Measurements from ENCODE around the gene COPG1.

COPG1 gene

GRCh38 chr3:129311054-129311902 is 61.9 kb downstream of the COPG1 start:
- Mint-ChIP-seq H3K9me3 (no peaks in the 10 kb centered on the region), H3K27me3 (ENCODE audit: low read depth) (no peaks in the 10 kb centered on the region), H3K4me1 (ENCODE audit: low read depth) (peaks cover 27% of the 10 kb centered on the region), H3K36me3 (ENCODE audit: low read depth) (peaks cover 9% of the 10 kb centered on the region), H3K4me3 (no peak overlapping the region), H3K27ac (peak overlapping the region; percentile 8)

GRCh38 chr3:129312021-129312639 is 62.7 kb downstream of the COPG1 start:
- Mint-ChIP-seq H3K4me1 (ENCODE audit: low read depth) (peaks cover 28% of the 10 kb centered on the region), H3K27ac (peak overlapping the region; percentile 78), H3K27me3 (ENCODE audit: low read depth) (no peaks in the 10 kb centered on the region), H3K4me3 (no peak overlapping the region), H3K9me3 (no peaks in the 10 kb centered on the region), H3K36me3 (ENCODE audit: low read depth) (peaks cover 8% of the 10 kb centered on the region)

GRCh38 chr3:129312671-129313414 is 63.4 kb downstream of the COPG1 start:
- Mint-ChIP-seq H3K36me3 (ENCODE audit: low read depth) (peaks cover 8% of the 10 kb centered on the region), H3K9me3 (no peaks in the 10 kb centered on the region), H3K4me3 (peak overlapping the region; percentile 63), H3K4me1 (ENCODE audit: low read depth) (peaks cover 28% of the 10 kb centered on the region), H3K27me3 (ENCODE audit: low read depth) (no peaks in the 10 kb centered on the region), H3K27ac (peak overlapping the region; percentile 78)

GRCh38 chr3:129313415-129313664 is 63.9 kb downstream of the COPG1 start:
- Mint-ChIP-seq H3K9me3 (no peaks in the 10 kb centered on the region), H3K4me3 (peak overlapping the region; percentile 97), H3K36me3 (ENCODE audit: low read depth) (peaks cover 8% of the 10 kb centered on the region), H3K4me1 (ENCODE audit: low read depth) (peaks cover 28% of the 10 kb centered on the region), H3K27me3 (ENCODE audit: low read depth) (no peaks in the 10 kb centered on the region), H3K27ac (peak overlapping the region; percentile 89)

GRCh38 chr3:129313665-129314385 is 64.4 kb downstream of the COPG1 start:
- Mint-ChIP-seq H3K36me3 (ENCODE audit: low read depth) (peaks cover 8% of the 10 kb centered on the region), H3K27ac (peak overlapping the region; percentile 89), H3K9me3 (no peaks in the 10 kb centered on the region), H3K27me3 (ENCODE audit: low read depth) (no peaks in the 10 kb centered on the region), H3K4me3 (peak overlapping the region; percentile 97), H3K4me1 (ENCODE audit: low read depth) (peaks cover 25% of the 10 kb centered on the region)

- peak overlapping the region; percentile 89 for H3K27ac Mint-ChIP-seq
Observed at GRCh38 chr3:129314386-129315222, 65.2 kb downstream of the COPG1 start.

GRCh38 chr3:129315223-129315997 is 66.0 kb downstream of the COPG1 start:
- peak overlapping the region; percentile 94 for H3K27ac Mint-ChIP-seq
- no peaks in the 10 kb centered on the region for H3K27me3 Mint-ChIP-seq (ENCODE audit: low read depth)
- peaks cover 23% of the 10 kb centered on the region for H3K4me1 Mint-ChIP-seq (ENCODE audit: low read depth)
- H3K4me3 Mint-ChIP-seq = peak overlapping the region; percentile 97
- no peaks in the 10 kb centered on the region for H3K9me3 Mint-ChIP-seq
- H3K36me3 Mint-ChIP-seq (ENCODE audit: low read depth) = peaks cover 8% of the 10 kb centered on the region

More at GRCh38 chr3:129314386-129315222, 65.2 kb downstream of the COPG1 start:
- H3K27me3 Mint-ChIP-seq (ENCODE audit: low read depth) = no peaks in the 10 kb centered on the region
- peaks cover 23% of the 10 kb centered on the region for H3K4me1 Mint-ChIP-seq (ENCODE audit: low read depth)
- peak overlapping the region; percentile 97 for H3K4me3 Mint-ChIP-seq
- H3K9me3 Mint-ChIP-seq = no peaks in the 10 kb centered on the region
- H3K36me3 Mint-ChIP-seq (ENCODE audit: low read depth) = peaks cover 8% of the 10 kb centered on the region

- peak overlapping the region; percentile 75 for H3K4me3 Mint-ChIP-seq
- H3K36me3 Mint-ChIP-seq (ENCODE audit: low read depth) = peaks cover 8% of the 10 kb centered on the region
- H3K27ac Mint-ChIP-seq = peak overlapping the region; percentile 77
- H3K4me1 Mint-ChIP-seq (ENCODE audit: low read depth) = peaks cover 23% of the 10 kb centered on the region
- no peaks in the 10 kb centered on the region for H3K9me3 Mint-ChIP-seq
- H3K27me3 Mint-ChIP-seq (ENCODE audit: low read depth) = no peaks in the 10 kb centered on the region
Observed at GRCh38 chr3:129315998-129316247, 66.5 kb downstream of the COPG1 start.

- H3K4me1 Mint-ChIP-seq (ENCODE audit: low read depth) = peaks cover 23% of the 10 kb centered on the region
- peaks cover 8% of the 10 kb centered on the region for H3K36me3 Mint-ChIP-seq (ENCODE audit: low read depth)
- H3K27ac Mint-ChIP-seq = peak overlapping the region; percentile 77
- peak overlapping the region; percentile 75 for H3K4me3 Mint-ChIP-seq
- no peaks in the 10 kb centered on the region for H3K9me3 Mint-ChIP-seq
- no peaks in the 10 kb centered on the region for H3K27me3 Mint-ChIP-seq (ENCODE audit: low read depth)
Observed at GRCh38 chr3:129316248-129317013, 67.0 kb downstream of the COPG1 start.

GRCh38 chr3:129317014-129317771 is 67.8 kb downstream of the COPG1 start:
- H3K9me3 Mint-ChIP-seq = no peaks in the 10 kb centered on the region
- H3K36me3 Mint-ChIP-seq (ENCODE audit: low read depth) = peaks cover 8% of the 10 kb centered on the region
- peak overlapping the region; percentile 4 for H3K27ac Mint-ChIP-seq
- peaks cover 19% of the 10 kb centered on the region for H3K4me1 Mint-ChIP-seq (ENCODE audit: low read depth)
- peak overlapping the region; percentile 43 for H3K4me3 Mint-ChIP-seq
- H3K27me3 Mint-ChIP-seq (ENCODE audit: low read depth) = no peaks in the 10 kb centered on the region

GRCh38 chr3:129317848-129318247 is 68.4 kb downstream of the COPG1 start:
- Mint-ChIP-seq H3K27ac (no peak overlapping the region), H3K9me3 (no peaks in the 10 kb centered on the region), H3K36me3 (ENCODE audit: low read depth) (peaks cover 8% of the 10 kb centered on the region), H3K4me1 (ENCODE audit: low read depth) (peaks cover 15% of the 10 kb centered on the region), H3K4me3 (no peak overlapping the region), H3K27me3 (ENCODE audit: low read depth) (no peaks in the 10 kb centered on the region)

GRCh38 chr3:129318921-129319320 is 69.5 kb downstream of the COPG1 start:
- peaks cover 7% of the 10 kb centered on the region for H3K36me3 Mint-ChIP-seq (ENCODE audit: low read depth)
- no peak overlapping the region for H3K4me3 Mint-ChIP-seq
- no peaks in the 10 kb centered on the region for H3K9me3 Mint-ChIP-seq
- no peaks in the 10 kb centered on the region for H3K27me3 Mint-ChIP-seq (ENCODE audit: low read depth)
- no peak overlapping the region for H3K27ac Mint-ChIP-seq
- H3K4me1 Mint-ChIP-seq (ENCODE audit: low read depth) = peaks cover 7% of the 10 kb centered on the region

Data from T-helper 1 cell treated with Interleukin-12 subunit alpha and Interleukin-12 subunit beta and Interleukin-4 antibody, amounts not matched to agents 30 μg/mL and 1 μg/mL, for 36 hours (primary cell).